Vagina (tissue), 2 donors: ENCODE measurements around the gene PRSS37. TPM values are rescaled to one million over a fixed set of nuclear protein-coding genes. Genes with fewer than 3 reads are reported as not detected.

Experiments used
- DNase-seq, 2 donors: peaks; one replicate each; pipeline ENCODE4 v3.0.0-alpha.2; 2017; ENCODE audit errors: extremely low spot score in 2 of 2
- H3K27ac ChIP-seq: fragments of 200-600 bp; sonication (generic); one replicate; pipeline ENCODE4 v1.5.1; 2019
- H3K27me3 ChIP-seq: fragments of 200-600 bp; sonication (generic); one replicate; pipeline ENCODE4 v1.5.1; 2019
- H3K36me3 ChIP-seq, 2 donors: fragments of 200-600 bp; sonication (generic); one replicate each; pipeline ENCODE4 v1.5.1; 2017 to 2019
- H3K4me1 ChIP-seq: fragments of 200-600 bp; sonication (generic); one replicate; pipeline ENCODE4 v1.5.1; 2019
- H3K4me3 ChIP-seq, 2 donors: fragments of 200-600 bp; sonication (generic); 1 replicate in 1 of 2; 2 replicates in 1 of 2; pipeline ENCODE4 v1.5.1; 2016 to 2019
- H3K9me3 ChIP-seq: fragments of 200-600 bp; sonication (generic); one replicate; pipeline ENCODE4 v1.5.1; 2019
- POLR2A ChIP-seq, 2 donors: fragments of 450-650 bp; IDR thresholded peaks; one replicate each; pipeline ENCODE4 v1.6.1; 2017; ENCODE audit warnings: antibody characterized with exemption in 2 of 2, mild to moderate bottlenecking in 2 of 2, moderate library complexity in 2 of 2
- POLR2AphosphoS5 ChIP-seq, 2 donors: sonication (generic); formaldehyde crosslinking; IDR thresholded peaks; one replicate each; pipeline ENCODE4 v1.9.0; 2017; ENCODE audit warnings: antibody characterized with exemption in 2 of 2, mild to moderate bottlenecking in 2 of 2, low read depth in 1 of 2; ENCODE audit not compliant: insufficient read depth in 1 of 2
- intact Hi-C: fragments of 100-400 bp; cut with DNase I; formaldehyde crosslinking; loops from one replicate; pipeline ENCODE4 v1.15.1; 2023
- total RNA-seq: library from RNA; depleted of rRNA; stranded (reverse); fragments of >200 nt; gene quantifications from one replicate; pipeline ENCODE4 v1.2.3, GENCODE V29; 2016
- TF ChIP-seq, protein P1 (sequence below), 3 experiments: fragments of 450-650 bp in 2 of 3; fragments of 200-600 bp in 1 of 3; sonication (generic) in 1 of 3; IDR thresholded peaks; one replicate each; pipeline ENCODE4 v1.5.1; 2017 to 2019; ENCODE audit warnings: antibody characterized with exemption in 3 of 3, mild to moderate bottlenecking in 2 of 3, moderate library complexity in 2 of 3

Gene PRSS37
- total RNA-seq, 1 donor from 2014 or later = not detected

DNA sequence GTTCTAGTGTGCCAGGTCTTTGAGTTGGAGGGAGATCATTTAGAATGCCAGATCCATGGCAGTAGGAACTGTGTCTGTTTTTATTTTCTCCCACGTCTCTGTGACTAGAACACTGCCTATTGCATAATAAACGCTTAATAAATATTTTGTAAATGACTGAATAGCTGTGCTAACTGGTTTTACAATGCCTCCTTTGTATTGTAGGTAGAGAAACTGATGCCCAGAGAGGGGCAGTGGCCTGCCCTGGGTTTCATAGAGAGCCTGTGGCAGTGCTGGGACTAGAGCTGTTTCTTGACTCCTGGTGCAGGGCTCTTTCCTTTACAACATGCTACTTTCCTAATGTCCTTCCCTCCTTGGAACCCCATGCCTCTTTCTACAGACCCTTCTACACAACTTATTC lies 48.8 kb downstream of the PRSS37 start:
- Histone ChIP-seq H3K4me1 (no peaks in the 10 kb centered on the region), H3K27me3 (no peaks in the 10 kb centered on the region), H3K27ac (no peak overlapping the region), H3K4me3 (no peak overlapping the region), H3K9me3 (no peaks in the 10 kb centered on the region), H3K36me3 (no peaks in the 10 kb centered on the region)
- no peak for DNase-seq
- intact Hi-C loops = no loop called here
- no peak for TF ChIP-seq POLR2AphosphoS5 (IDR thresholded peaks at IDR 0.05; ENCODE audit: insufficient read depth in 1 of 2, low read depth in 1 of 2)
- TF ChIP-seq, protein P1, sequence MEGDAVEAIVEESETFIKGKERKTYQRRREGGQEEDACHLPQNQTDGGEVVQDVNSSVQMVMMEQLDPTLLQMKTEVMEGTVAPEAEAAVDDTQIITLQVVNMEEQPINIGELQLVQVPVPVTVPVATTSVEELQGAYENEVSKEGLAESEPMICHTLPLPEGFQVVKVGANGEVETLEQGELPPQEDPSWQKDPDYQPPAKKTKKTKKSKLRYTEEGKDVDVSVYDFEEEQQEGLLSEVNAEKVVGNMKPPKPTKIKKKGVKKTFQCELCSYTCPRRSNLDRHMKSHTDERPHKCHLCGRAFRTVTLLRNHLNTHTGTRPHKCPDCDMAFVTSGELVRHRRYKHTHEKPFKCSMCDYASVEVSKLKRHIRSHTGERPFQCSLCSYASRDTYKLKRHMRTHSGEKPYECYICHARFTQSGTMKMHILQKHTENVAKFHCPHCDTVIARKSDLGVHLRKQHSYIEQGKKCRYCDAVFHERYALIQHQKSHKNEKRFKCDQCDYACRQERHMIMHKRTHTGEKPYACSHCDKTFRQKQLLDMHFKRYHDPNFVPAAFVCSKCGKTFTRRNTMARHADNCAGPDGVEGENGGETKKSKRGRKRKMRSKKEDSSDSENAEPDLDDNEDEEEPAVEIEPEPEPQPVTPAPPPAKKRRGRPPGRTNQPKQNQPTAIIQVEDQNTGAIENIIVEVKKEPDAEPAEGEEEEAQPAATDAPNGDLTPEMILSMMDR (IDR thresholded peaks at IDR 0.05) = no peak
- TF ChIP-seq POLR2A (IDR thresholded peaks at IDR 0.05) = no peak

DNA sequence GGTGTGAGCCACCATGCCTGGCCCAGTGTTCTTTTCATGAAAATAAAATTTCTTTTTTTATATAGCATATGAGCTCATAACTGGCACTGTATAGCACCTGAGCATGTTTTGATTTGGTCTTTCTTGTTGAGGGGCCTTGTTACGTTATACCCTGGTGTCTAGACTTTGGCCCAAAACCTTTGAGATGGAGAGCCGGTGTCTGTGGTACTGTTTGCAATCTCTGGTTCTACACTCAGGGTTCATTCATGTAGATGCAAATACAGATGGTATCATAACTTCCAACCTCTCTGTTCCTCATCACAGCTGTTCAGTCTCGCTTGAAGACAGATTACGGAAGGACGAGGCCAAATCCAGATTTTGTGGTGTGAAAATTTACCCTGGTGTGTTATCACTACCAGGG lies 51.4 kb downstream of the PRSS37 start, which contains the start of gene TAS2R5:
Gene TAS2R5, plus strand, starts transcription at position 301 of the 400 bp plus-strand sequence. CDS start 145 bp downstream, outside the sequence.
- intact Hi-C loops = no loop called here
- H3K4me1 ChIP-seq = no peaks in the 10 kb centered on the region
- no peaks in the 10 kb centered on the region for H3K27me3 ChIP-seq
- no peak within 1 kb of the TSS for H3K4me3 ChIP-seq
- no peak for TF ChIP-seq POLR2A (IDR thresholded peaks at IDR 0.05)
- TF ChIP-seq, protein P1 (IDR thresholded peaks at IDR 0.05) = no peak
- TF ChIP-seq POLR2AphosphoS5 (IDR thresholded peaks at IDR 0.05; ENCODE audit: insufficient read depth in 1 of 2, low read depth in 1 of 2) = no peak
- no peaks in the 10 kb centered on the region for H3K9me3 ChIP-seq
- no peaks in the 10 kb centered on the region for H3K36me3 ChIP-seq
- DNase-seq = no peak
- no peak within 1 kb of the TSS for H3K27ac ChIP-seq

DNA sequence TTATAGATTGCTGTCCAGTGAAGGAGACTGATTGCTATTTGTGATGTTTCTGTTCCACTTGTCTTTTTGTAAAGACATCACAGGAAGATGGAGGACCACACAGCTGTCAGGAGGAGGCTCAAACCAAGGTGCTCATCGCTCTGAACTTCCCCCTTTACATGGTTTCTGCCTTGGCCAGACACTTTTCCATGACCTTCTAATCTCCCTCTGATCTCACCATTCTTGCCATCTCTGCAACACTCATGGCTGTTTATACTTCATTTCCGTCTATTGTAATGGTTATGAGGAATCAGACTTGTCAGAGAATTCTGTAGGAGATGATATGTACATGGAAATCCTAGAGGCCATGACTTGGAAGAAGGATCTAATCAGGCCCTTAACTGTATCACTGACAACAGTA lies 53.0 kb downstream of the PRSS37 start:
- no peaks in the 10 kb centered on the region for H3K36me3 ChIP-seq
- no peaks in the 10 kb centered on the region for H3K9me3 ChIP-seq
- H3K4me1 ChIP-seq = no peaks in the 10 kb centered on the region
- H3K27ac ChIP-seq = no peak overlapping the region
- TF ChIP-seq POLR2AphosphoS5 (IDR thresholded peaks at IDR 0.05; ENCODE audit: insufficient read depth in 1 of 2, low read depth in 1 of 2) = no peak
- no peaks in the 10 kb centered on the region for H3K27me3 ChIP-seq
- H3K4me3 ChIP-seq = no peak overlapping the region
- no peak for DNase-seq
- intact Hi-C loops = no loop called here

Other genes with a start within 250 kb of the PRSS37 start
- 21.1 TPM for gene DENND11, start 139.3 kb downstream of the PRSS37 start, total RNA-seq
- gene WEE2, start 133.1 kb downstream of the PRSS37 start, total RNA-seq = not detected
- 74.4 TPM for gene SSBP1, start 103.1 kb downstream of the PRSS37 start, total RNA-seq
- gene TAS2R3, start 77.4 kb downstream of the PRSS37 start, total RNA-seq = 1.5 TPM
- gene TAS2R4, start 64.8 kb downstream of the PRSS37 start, total RNA-seq = 1.5 TPM
- 6.1 TPM for gene TAS2R5, start 51.3 kb downstream of the PRSS37 start, total RNA-seq
- not detected for gene OR9A4, start 74.9 kb upstream of the PRSS37 start, total RNA-seq
- gene CLEC5A, start 105.5 kb upstream of the PRSS37 start, total RNA-seq = 0.49 TPM
- not detected for gene TAS2R38, start 132.3 kb upstream of the PRSS37 start, total RNA-seq
- gene MGAM, start 154.4 kb upstream of the PRSS37 start, total RNA-seq = under 0.01 TPM